ENCODE data around the gene NPAS3.

The NPAS3 gene

GRCh38 chr14:33716921-33717320, 778.2 kb downstream of the NPAS3 start:
- DNase-seq (ENCODE audit: low spot score): no peak

- DNase-seq (ENCODE audit: low spot score): no peak
Measured at GRCh38 chr14:33717866-33718265, 779.2 kb downstream of the NPAS3 start.

- no peak for DNase-seq (ENCODE audit: low spot score)
Measured at GRCh38 chr14:33720284-33720787, 781.7 kb downstream of the NPAS3 start.

GRCh38 chr14:33726685-33727084, 788.0 kb downstream of the NPAS3 start:
- no peak for DNase-seq (ENCODE audit: low spot score)

- no peak for DNase-seq (ENCODE audit: low spot score)
Measured at GRCh38 chr14:33727606-33728005, 788.9 kb downstream of the NPAS3 start.

- no peak for DNase-seq (ENCODE audit: low spot score)
Measured at GRCh38 chr14:33728010-33728498, 789.4 kb downstream of the NPAS3 start.

GRCh38 chr14:33730156-33730555, 791.5 kb downstream of the NPAS3 start:
- no peak for DNase-seq (ENCODE audit: low spot score)

GRCh38 chr14:33732175-33732574, 793.5 kb downstream of the NPAS3 start:
- DNase-seq (ENCODE audit: low spot score): no peak

- no peak for DNase-seq (ENCODE audit: low spot score)
Measured at GRCh38 chr14:33733310-33733709, 794.6 kb downstream of the NPAS3 start.

- no peak for DNase-seq (ENCODE audit: low spot score)
Measured at GRCh38 chr14:33733721-33734120, 795.0 kb downstream of the NPAS3 start.

GRCh38 chr14:33734387-33734786, 795.7 kb downstream of the NPAS3 start:
- no peak for DNase-seq (ENCODE audit: low spot score)

- no peak for DNase-seq (ENCODE audit: low spot score)
Measured at GRCh38 chr14:33736299-33736825, 797.7 kb downstream of the NPAS3 start.

GRCh38 chr14:33736979-33737378, 798.3 kb downstream of the NPAS3 start:
- no peak for DNase-seq (ENCODE audit: low spot score)

GRCh38 chr14:33737446-33737845, 798.8 kb downstream of the NPAS3 start:
- DNase-seq (ENCODE audit: low spot score): no peak

- DNase-seq (ENCODE audit: low spot score): no peak
Measured at GRCh38 chr14:33738029-33738428, 799.4 kb downstream of the NPAS3 start.

GRCh38 chr14:33738491-33738890, 799.8 kb downstream of the NPAS3 start:
- DNase-seq (ENCODE audit: low spot score): no peak

- no peak for DNase-seq (ENCODE audit: low spot score)
Measured at GRCh38 chr14:33740531-33740930, 801.9 kb downstream of the NPAS3 start.

- DNase-seq (ENCODE audit: low spot score): no peak
Measured at GRCh38 chr14:33742166-33742565, 803.5 kb downstream of the NPAS3 start.

GRCh38 chr14:33745163-33745562, 806.5 kb downstream of the NPAS3 start:
- DNase-seq (ENCODE audit: low spot score): no peak

- no peak for DNase-seq (ENCODE audit: low spot score)
Measured at GRCh38 chr14:33747749-33748148, 809.1 kb downstream of the NPAS3 start.

- DNase-seq (ENCODE audit: low spot score): no peak
Measured at GRCh38 chr14:33754261-33754660, 815.6 kb downstream of the NPAS3 start.

- no peak for DNase-seq (ENCODE audit: low spot score)
Measured at GRCh38 chr14:33755358-33755757, 816.7 kb downstream of the NPAS3 start.

GRCh38 chr14:33756833-33757232, 818.2 kb downstream of the NPAS3 start:
- no peak for DNase-seq (ENCODE audit: low spot score)

- no peak for DNase-seq (ENCODE audit: low spot score)
Measured at GRCh38 chr14:33758547-33758946, 819.9 kb downstream of the NPAS3 start.
